GM12891 (cell line): ENCODE data around the gene KIAA0825.

Source experiments
- POLR2A ChIP-seq: IDR thresholded peaks from 2 replicates; pipeline ENCODE4 v1.6.1; 2011; ENCODE audit warnings: low read depth, low read length, control low read depth
- POLR2AphosphoS5 ChIP-seq: IDR thresholded peaks from 2 replicates; pipeline ENCODE4 v1.6.1; 2011; ENCODE audit warnings: low read depth, low read length, control low read depth
- SPI1 ChIP-seq: IDR thresholded peaks from 2 replicates; pipeline ENCODE4 v1.6.1; 2011; ENCODE audit warnings: low read depth, low read length, control low read depth

DNA sequence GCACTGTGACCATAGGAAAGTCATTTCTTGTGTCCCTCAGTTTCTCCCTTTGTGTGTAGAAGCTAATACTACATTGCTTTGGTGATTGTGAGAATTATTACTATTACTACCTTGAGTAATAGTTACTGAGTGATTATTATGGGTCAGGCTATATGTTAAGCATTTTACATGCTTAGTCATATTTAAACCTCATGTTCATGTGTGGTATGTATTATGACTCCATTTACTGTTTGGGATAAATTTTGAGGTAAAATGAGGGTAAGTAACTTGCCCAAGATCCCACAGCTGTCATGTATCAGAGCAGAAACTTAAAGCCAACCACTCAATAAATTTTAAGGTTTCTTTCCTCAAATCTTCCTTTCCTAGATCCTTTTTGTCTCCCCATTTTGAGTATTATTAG lies 28.4 kb upstream of the KIAA0825 start:
- TF ChIP-seq POLR2A (no peak), POLR2AphosphoS5 (no peak), SPI1 (no peak)
